LHCN-M2 (cell line): ENCODE results near the gene LCE2D. TPM values are rescaled to one million over a fixed set of nuclear protein-coding genes. Genes with fewer than 3 reads are reported as not detected.
A peak's percentile ranks its signal among the peaks of the same experiment; 100 is the strongest.
"Not testable (repeated sequence)": the region's sequence is repeated elsewhere in the genome, so short reads cannot be mapped to it uniquely, and the experiment has no call there.

ENCODE experiments used
- DNase-seq: peaks from one replicate; pipeline ENCODE4 v3.0.0-alpha.2; 2012; ENCODE audit warnings: low read depth
- polyA plus RNA-seq: library from polyadenylated mRNA; unstranded; fragments of >200 nt; gene quantifications from one replicate; pipeline ENCODE4 v1.2.1, GENCODE V29; 2012; ENCODE audit warnings: missing spikeins
- total RNA-seq: library from RNA; depleted of rRNA; stranded (reverse); fragments of >200 nt; gene quantifications from 2 replicates; pipeline ENCODE4 v1.2.3, GENCODE V29; 2014; rRNA removed

The LCE2D gene
- not detected in 2 replicates for total RNA-seq
- polyA plus RNA-seq = not detected

- no peak for DNase-seq
Observed at GRCh38 chr1:152663098-152663497, at the start of gene LCE2D. TSS of gene LCE2D (plus strand) at chr1:152663380. CDS start at chr1:152664106, 726 bp downstream.

GRCh38 chr1:152613511-152613910 is 49.7 kb upstream of the LCE2D start, which contains the start of gene LCE3B:
TSS of gene LCE3B (plus strand) at chr1:152613811. CDS start at chr1:152613811, 0 bp downstream.
- DNase-seq = no peak

GRCh38 chr1:152621993-152622392 is 41.2 kb upstream of the LCE2D start:
- DNase-seq = no peak

- DNase-seq = peak; percentile 91
Observed at GRCh38 chr1:152622803-152623202, 40.4 kb upstream of the LCE2D start, which contains the start of gene LCE3A. TSS of gene LCE3A (minus strand) at chr1:152623103. CDS start at chr1:152623103, 0 bp downstream.

GRCh38 chr1:152623203-152623844 is 39.9 kb upstream of the LCE2D start:
- DNase-seq = no peak

GRCh38 chr1:152626744-152627143 is 36.4 kb upstream of the LCE2D start:
- no peak for DNase-seq

- no peak for DNase-seq
Observed at GRCh38 chr1:152630596-152630995, 32.6 kb upstream of the LCE2D start.

- DNase-seq = peak; percentile 84
Observed at GRCh38 chr1:152640351-152640750, 22.8 kb upstream of the LCE2D start.

- DNase-seq = no peak
Observed at GRCh38 chr1:152643945-152644344, 19.2 kb upstream of the LCE2D start.

- no peak for DNase-seq
Observed at GRCh38 chr1:152645146-152645545, 18.0 kb upstream of the LCE2D start.

- DNase-seq = peak; percentile 34
Observed at GRCh38 chr1:152646656-152647055, 16.5 kb upstream of the LCE2D start.

- peak; percentile 47 for DNase-seq
Observed at GRCh38 chr1:152654110-152654509, 9.1 kb upstream of the LCE2D start.

GRCh38 chr1:152656459-152656858 is 6.7 kb upstream of the LCE2D start:
- no peak for DNase-seq

GRCh38 chr1:152657677-152658076 is 5.5 kb upstream of the LCE2D start:
- no peak for DNase-seq

- DNase-seq = no peak
Observed at GRCh38 chr1:152658649-152659048, 4.5 kb upstream of the LCE2D start.

- not testable (repeated sequence) for DNase-seq
Observed at GRCh38 chr1:152666171-152666570, 3.0 kb downstream of the LCE2D start.

- DNase-seq = no peak
Observed at GRCh38 chr1:152667648-152668047, 4.5 kb downstream of the LCE2D start.

- no peak for DNase-seq
Observed at GRCh38 chr1:152673016-152673415, 9.8 kb downstream of the LCE2D start.

GRCh38 chr1:152674983-152675382 is 11.8 kb downstream of the LCE2D start, which contains the start of gene LCE2C:
TSS of gene LCE2C (plus strand) at chr1:152675279. CDS start at chr1:152676016, 737 bp downstream.
- DNase-seq = not testable (repeated sequence)

GRCh38 chr1:152679459-152679858 is 16.3 kb downstream of the LCE2D start:
- DNase-seq = no peak

GRCh38 chr1:152681616-152682015 is 18.4 kb downstream of the LCE2D start:
- DNase-seq = no peak

GRCh38 chr1:152683846-152684245 is 20.7 kb downstream of the LCE2D start:
- no peak for DNase-seq

GRCh38 chr1:152685823-152686222 is 22.6 kb downstream of the LCE2D start, which contains the start of gene LCE2B:
TSS of gene LCE2B (plus strand) at chr1:152686123. CDS start at chr1:152686844, 721 bp downstream.
- not testable (repeated sequence) for DNase-seq
